ENCODE results near the gene KPNA5.
"Not testable (repeated sequence)": the region's sequence is repeated elsewhere in the genome, so short reads cannot be mapped to it uniquely, and the experiment has no call there.

KPNA5 gene

DNA sequence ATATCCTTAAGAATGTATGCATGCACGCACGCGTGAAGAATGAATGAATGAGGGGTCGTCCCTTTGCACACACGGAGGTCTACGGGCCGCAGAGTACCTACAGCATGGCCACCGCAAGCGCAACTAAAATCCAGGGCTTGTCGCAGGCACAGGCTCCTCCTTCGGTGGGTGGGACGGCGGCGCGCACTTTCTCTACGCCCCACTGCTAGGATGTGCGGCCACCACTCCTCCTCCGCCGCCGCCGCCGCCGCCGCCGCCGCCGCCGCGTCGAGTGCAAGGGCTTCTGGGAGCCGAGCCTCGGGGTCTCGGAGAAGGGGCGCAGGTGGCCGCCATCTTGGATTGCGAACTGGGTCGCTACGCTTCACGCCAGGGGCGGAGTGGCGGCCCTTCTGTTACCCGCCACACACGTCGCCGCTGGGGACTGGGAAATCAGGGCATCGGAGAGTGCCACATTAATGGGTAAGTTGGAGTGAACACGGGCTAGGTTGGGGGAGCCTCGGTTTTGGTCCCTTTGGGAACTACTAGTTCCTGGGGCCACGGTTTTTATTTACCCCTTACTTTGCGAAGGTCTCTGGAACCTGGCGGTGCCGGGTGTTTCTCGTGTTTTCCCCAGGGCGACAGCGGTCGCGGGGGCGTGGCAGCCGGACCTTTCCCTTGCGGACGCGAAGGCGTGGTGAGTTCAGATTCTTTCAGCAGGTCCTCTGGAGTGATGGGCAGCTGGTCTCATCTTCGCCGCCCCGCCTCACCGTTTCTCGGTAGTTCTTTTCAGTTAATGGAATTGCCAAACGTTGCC lies at the start of gene KPNA5:
Gene KPNA5, plus strand, starts transcription at position 332 of the 793 bp plus-strand sequence. Its CDS starts 124 bp downstream, at position 456.
- peak; percentile 92 for DNase-seq

DNA sequence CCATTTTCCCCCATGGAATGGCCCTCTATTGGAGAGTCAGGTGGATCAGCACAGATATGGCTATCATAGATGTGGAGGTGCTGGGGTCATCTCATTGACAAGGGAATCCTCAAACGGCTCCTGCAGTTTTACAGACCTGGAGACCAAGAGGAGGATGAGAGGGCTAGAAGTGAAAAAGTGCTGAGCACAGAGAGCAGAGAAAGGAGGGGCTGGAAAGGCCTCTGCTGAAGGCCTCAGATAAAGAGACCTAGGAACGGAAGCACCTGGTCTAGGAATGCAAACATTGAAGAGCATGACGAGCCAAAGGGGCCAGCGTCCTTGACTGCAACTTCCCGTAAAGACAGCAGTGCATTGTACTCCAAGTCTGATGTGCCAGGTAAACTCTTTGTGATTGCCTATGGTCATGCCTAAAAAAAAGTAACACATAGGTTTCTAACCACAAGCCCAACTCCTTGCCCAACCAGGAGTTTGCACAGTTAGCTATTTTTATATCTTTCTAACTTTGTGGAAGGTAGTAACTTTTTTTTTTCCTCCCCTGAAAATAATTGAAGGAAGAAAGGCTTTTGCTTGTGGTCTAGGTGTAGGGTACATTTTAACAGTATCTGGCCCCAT lies 49.5 kb upstream of the KPNA5 start:
- DNase-seq: no peak

DNA sequence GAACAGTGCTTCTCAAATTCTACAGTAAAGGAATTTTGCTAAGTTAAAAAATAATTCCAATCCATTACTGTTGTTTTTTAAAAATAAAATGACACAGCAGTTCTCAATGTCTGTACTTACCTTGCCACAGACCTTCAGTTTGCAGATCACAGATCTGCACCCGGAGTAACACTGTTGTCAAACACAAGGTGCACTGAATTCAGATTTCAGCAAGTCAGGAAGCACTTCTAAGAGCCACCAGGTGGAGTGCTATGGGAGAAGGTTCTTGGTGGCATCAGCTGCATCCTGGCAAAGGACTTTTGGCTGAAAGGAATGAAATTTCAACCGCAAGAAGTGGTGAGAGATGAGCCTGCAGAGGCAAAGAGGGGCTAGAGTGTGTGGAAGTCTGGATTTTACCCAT lies 47.3 kb upstream of the KPNA5 start:
- no peak for DNase-seq

DNA sequence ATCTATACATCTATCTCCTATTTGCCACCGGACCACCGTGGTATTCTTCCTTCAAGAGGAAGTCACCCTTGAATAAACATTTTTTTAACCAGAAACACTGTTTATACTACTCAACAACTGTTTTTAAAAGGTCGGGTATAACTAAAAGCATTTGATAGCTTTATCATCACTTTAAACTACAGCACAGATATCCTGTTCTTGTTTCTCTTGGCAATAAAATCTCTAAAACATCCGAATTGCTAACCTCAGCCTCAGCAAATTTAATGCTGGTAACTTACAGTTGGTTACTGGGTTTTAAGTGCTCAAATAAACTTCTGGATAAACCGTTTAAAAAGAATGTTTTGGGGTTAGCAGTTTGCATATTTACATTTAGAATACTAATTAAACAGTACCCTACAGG lies 32.9 kb upstream of the KPNA5 start:
- no peak for DNase-seq

DNA sequence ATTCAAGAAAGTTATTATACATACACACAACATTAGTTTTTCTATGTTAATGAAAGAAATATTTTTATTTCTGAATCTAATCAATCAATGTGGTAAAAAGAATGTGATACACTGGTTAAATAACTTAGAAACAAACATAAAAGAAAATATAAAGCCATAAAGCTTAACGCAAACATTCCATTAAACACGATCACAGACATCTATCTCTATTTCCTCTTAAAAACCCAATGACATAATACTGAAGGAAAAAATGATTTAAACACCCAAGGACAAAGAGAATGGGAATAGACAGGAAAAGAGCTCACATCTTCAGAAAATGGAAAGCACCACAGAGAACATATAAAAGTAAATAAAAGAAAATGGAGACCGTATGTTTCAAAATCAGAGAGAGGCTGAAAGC lies 31.9 kb upstream of the KPNA5 start:
- DNase-seq: no peak

DNA sequence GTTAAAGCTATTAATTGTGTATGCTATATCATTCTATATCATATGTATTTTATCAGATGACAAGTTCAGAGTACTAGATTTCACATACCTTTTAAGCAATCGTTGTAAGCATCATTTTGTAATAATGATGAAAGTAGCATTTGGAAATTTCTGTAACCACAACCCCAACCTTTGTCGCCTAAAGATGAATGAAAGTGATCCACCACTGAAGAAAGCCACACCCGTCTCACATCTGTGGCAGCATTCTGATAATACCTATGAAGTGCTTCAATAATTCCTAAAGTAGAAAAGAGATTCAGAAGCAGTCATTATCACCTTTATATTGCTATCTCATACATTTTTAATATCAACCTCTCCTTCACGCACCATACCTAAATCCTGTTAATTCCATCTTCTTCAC lies 29.1 kb upstream of the KPNA5 start:
- DNase-seq: no peak

DNA sequence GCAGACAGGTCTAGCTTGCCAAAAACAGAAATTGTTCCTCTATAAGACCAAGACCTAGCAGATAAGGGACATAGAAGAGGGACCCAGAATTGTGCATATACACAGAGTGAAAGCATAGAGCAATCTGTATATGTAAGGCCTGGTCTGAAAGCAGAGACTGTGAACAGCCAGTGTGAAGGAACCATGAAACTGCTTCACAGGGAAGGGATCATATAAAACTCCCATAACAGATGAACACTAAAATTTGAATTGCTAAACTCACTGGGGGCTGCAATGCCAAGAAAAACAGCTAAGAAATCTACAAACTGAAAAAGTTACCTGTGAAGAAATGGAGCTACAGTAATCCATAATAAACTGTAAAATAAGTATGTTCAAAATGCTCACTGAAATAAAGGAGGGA lies 19.4 kb upstream of the KPNA5 start:
- no peak for DNase-seq

DNA sequence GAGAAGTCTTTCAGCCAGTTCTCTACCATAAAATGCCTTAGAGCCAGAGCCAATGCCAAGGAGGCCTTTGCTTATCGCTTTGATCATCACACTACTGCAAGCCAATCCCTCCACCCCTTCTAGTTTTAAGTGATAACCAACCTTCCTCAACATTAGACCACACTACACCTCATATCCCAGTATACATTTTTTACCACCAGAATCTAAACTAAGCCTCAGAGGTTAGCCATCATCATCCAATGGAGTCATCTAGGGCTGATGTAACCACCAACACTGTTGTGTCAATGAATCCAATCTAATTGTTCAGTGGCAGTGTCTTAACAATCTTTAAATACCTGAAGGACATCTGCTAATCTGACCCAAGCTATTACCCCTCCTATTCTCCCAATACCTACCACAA lies 18.8 kb upstream of the KPNA5 start:
- DNase-seq: no peak

DNA sequence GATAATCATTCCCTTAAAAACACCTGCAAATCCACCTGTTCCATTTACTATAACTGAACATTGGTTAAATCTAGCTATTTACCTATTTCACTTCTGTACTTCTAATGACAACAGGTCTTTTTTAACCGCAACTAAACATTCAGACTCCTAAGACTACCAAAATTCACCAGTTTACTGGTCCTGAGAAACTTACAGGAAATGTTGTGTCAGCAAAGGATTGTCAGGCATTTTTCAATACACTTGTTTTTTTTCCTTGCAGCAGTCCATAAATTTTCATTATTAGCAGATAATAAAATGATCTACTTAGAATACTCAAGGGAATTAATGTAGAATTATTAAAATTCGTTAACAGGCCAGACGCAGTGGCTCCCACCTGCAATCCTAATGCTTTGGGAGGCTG lies 17.7 kb upstream of the KPNA5 start:
- no peak for DNase-seq

DNA sequence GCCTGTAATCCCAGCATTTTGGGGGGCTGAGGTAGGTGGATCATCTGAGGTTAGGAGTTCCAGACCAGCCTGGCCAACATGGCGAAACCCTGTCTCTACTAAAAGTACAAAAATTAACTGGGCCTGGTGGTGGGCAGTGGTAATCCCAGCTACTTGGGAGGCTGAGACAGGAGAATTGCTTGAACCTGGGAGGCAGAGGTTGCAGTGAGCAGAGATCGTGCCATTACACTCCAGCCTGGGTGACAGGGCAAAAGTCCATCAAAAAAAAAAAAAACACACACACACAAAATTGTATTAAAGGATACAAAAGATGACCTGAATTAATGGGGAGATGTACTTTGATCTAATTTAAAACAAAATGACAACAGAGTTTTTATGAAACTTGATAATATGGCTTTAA lies 16.8 kb upstream of the KPNA5 start:
- DNase-seq: not testable (repeated sequence)

DNA sequence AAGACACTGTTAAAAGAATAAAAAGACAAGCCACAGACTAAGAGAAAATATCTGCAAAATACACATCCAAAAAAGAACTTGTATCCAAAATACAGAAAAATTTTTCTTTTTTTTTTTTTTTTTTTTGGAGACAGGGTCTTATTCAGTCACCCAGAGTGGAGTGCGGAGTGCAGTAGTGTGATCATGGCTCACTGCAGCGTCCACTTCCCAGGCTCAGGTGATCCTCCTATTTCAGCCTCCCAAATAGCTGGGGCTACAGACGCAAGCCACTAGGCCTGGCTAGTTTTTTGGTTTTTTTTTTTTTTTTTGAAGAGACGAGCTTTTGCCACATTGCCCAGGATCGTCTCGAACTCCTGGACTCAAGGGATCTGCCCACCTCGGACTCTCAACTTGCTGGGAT lies 15.5 kb upstream of the KPNA5 start:
- DNase-seq: no peak

DNA sequence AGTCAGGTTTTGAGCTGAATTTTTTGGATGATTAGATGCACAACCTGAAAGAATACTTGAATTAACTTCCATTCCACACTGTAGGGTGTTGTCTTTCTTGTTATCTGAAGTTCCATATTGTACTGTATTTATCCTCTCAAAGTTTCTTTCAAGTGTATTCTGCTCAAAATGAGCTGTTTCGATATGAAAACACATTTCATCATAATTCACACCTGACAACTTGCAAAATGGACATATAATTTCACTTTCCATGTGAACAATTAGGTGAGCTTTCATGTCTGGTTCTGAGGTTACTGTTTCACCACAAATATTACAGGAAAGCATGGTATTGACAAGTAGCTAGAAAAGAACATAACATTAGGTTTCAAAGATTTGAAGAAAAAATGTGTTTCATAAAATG lies 14.1 kb upstream of the KPNA5 start:
- no peak for DNase-seq

DNA sequence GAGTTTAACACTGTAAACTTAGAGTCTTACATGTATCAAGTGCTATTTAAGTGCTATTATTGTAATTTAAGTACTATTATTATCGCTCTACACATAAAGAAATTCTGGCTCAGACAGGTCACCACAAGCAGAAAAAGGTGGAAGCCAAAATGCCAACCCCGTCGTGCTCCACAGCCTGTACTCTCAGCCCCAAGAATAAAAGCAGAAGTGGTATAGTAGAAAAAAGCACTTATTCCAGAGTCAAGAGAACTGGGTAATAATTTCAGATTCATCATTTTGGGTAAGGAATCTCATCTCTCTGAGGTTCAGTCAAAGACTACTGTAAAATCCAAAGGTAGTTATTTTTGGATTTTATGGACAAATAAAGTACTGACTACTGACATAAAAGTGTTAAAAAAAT lies 13.4 kb upstream of the KPNA5 start:
- DNase-seq: no peak

DNA sequence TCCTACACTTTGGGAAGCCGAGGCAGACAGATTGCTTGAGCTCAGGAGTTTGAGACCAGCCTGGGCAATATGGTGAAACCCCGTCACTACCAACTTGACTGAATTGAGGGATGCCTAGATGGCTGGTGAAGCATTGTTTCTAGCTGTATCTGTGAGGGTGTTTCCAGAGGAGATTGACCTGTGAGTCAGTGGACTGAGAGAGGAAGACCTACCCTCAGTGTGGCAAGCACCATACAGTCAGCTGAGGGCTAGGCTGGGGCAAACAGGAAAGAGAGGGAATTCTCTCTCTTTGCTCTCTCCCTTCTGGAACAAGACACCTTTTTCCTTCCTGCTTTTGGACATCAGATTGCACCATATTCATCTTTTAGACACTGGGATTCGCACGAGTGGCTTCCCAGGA lies 8.7 kb upstream of the KPNA5 start:
- DNase-seq: no peak

DNA sequence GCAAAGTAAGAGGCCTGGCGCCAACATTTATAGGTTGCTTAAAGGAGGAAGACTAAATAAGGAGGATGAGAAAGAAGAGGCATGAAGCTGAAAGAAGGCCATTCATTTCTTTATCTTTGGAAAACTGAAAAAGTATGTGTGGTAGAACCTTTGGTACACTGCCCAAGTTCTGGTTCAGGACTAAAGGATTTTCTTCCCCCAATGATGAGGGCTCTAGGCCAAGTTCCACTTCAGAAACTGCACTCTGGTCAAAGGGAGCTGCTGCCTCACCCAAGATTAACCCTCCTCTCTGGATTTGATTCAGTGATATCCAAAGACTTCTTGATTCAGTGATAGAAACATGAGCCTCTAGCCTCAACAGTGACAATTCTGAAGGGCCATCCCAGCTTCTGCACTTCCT lies 5.0 kb upstream of the KPNA5 start:
- no peak for DNase-seq

DNA sequence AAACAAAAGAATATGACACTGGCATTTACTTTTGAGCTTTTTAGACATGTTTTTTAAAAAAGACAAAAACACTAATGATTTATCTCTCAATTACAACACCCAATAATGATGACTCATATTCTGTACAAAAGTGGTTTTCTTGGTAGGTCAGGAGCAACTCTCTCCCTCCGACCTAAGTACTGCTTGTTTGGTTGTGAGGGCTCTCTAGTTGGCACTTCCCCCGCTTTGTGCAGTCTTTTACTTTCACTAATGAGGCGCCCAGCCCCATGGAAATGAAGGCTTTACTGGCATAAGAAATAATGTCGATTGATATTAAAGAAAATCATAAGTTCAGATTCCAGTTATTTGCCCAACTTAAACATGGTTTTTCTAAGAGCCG lies 1.3 kb downstream of the KPNA5 start:
- peak; percentile 8 for DNase-seq

DNA sequence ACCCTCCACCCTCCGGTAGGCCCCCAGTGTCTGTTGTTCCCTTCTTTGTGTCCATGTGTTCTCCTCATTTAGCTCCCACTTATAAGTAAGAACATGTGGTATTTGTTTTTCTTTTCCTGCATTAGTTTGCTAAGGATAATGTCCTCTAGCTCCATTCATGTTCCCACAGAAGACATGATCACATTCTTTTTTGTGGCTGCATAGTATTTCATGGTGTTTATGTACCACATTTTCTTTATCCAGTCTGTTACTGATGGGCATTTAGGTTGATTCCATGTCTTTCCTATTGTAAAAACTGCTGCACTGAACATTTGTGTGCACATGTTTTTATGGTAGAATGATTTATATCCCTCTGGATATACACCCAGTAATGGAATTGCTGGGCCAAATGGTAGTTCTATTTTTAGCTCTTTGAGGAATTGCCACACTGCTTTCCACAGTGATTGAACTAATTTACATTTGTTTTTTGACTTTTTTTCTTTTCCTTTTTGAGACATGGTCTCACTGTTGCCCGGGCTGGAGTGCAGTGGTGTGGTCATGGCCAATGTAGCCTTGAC lies 4.5 kb downstream of the KPNA5 start:
- DNase-seq: no peak

DNA sequence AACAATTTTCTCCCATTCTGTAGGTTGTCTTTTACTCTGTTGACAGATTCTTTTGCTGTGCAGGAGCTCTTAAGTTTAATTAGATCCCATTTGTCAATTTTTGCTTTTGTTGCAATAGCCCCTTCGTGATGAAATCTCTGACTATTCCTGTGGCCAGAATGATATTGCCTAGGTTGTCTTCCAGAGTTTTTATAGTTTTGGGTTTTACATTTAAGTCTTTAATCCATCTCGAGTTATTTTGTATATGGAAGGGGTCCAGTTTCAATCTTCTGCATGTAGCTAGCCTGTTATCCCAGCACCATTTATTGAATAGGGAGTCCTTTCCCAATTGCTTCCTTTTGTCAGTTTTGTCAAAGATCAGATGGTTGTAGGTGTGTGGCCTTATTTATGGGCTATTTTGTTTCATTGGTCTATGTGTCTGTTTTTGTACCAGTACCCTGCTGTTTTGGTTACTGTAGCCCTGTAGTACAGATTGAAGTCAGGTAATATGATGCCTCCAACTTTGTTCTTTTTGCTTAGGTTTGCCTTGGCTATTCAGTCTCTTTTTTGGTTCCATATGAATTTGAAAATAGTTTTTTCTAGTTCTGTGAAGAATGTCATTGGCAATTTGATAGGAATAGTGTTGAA lies 5.6 kb downstream of the KPNA5 start:
- DNase-seq: not testable (repeated sequence)

DNA sequence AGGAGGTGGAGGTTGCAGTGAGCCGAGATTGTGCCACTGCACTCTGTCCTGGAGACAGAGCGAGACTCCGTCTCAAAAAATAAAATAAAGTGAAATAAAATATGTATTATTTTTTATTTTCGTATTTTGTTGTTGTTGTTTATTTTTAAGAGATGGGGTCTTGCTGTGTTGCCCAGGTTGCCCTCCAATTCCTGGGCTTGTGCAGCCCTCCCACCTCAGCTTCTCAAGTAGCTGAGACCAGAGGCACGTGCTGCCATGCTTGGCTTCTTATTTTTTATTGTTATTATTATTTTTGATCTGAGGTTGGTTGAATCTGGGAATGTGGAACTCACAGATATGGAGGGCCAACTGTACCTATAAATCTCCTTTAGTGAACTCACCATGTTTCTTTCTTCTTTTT lies 10.1 kb downstream of the KPNA5 start:
- no peak for DNase-seq

DNA sequence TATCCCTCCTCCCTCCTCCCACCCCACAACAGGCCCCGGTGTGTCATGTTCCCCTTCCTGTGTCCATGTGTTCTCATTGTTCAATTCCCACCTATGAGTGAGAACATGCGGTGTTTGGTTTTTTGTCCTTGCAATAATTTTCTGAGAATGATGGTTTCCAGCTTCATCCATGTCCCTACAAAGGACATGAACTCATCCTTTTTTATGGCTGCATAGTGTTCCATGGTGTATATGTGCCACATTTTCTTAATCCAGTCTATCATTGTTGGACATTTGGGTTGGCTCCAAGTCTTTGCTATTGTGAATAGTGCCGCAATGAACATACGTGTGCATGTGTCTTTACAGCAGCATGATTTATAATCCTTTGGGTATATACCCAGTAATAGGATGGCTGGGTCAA lies 11.9 kb downstream of the KPNA5 start:
- not testable (repeated sequence) for DNase-seq

DNA sequence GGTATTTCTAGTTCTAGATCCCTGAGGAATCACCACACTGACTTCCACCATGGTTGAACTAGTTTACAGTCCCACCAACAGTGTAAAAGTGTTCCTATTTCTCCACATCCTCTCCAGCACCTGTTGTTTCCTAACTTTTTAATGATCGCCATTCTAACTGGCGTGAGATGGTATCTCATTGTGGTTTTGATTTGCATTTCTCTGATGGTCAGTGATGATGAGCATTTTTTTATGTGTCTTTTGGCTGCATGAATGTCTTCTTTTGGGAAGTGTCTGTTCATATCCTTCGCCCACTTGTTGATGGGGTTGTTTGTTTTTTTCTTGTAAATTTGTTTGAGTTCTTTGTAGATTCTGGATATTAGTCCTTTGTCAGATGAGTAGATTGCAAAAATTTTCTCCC lies 12.3 kb downstream of the KPNA5 start:
- not testable (repeated sequence) for DNase-seq

DNA sequence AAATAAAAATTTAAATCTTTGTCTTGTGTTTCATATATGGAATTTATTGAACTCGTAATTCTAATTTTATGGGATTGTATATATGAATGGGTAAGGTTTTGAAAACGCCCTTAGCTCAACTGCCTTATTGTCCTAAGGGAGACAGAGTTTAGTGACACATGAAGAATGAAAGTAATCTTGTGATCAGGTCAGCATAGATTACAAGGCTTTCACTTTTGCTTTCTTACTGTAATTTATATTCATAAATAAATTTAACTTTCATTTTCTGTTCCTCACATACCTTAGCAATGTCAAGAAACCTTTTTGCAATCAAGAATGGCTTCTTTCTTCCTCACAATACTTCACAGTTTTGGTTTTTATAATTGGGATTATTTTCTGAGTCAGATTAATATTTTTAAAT lies 14.4 kb downstream of the KPNA5 start:
- DNase-seq: no peak

DNA sequence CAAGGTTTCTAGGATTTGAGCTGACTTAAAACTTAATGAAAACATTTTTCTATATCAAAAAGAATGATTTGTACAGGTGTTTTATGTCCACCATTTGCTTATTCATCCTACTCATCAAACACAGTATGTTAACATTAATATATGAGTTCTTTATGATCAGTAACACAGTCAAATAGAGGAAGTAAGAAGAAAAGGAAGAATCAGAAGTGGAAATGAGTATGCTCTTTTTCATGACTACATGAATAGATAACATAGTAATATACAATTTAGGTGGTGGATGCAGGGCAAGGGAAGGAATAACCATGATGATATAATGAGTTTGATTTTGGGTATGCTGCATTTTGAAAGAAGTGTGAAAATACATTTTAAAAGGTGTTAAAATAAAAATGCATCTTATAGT lies 16.5 kb downstream of the KPNA5 start:
- no peak for DNase-seq

DNA sequence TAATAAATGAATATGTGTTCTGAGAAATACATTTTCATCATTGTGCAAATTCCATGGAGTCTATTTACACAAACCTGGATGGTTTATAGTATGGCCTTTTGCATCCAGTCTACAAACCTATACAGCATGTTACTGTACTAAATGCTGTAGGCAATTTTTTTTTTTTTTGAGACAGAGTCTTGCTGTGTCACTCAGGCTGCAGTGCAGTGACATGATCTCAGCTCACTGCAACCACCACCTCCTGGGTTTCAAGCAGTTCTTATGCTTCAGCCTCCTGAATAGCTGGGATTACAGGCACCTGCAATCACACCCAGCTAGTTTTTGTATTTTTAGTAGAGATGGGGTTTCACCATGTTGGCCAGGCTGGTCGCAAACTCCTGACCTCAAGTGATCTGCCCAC lies 22.9 kb downstream of the KPNA5 start:
- not testable (repeated sequence) for DNase-seq

All from activated CD4-positive, alpha-beta T cell treated with anti-CD3 and anti-CD28 coated beads, Interleukin-2, amount 50 U/mL, for 1 hour (primary cell).